HL-60 (cell line): Measurements from ENCODE around the gene NPHP4.

Source experiments
- DNase-seq, 2 experiments: peaks; one replicate each; pipeline ENCODE4 v3.0.0-alpha.2; 2010 to 2020; ENCODE audit warnings: low read depth in 1 of 2, low spot score in 1 of 2
- H3K27ac ChIP-seq: fragments of 250-450 bp; sonication (Bioruptor Pico); replicated peaks from 2 replicates; pipeline ENCODE4 v1.5.1; 2020; ENCODE audit warnings: mild to moderate bottlenecking, moderate library complexity
- H3K27me3 ChIP-seq: fragments of 250-450 bp; sonication (Bioruptor Pico); 2 replicates; pipeline ENCODE4 v1.5.1; 2021; ENCODE audit warnings: mild to moderate bottlenecking, moderate library complexity; ENCODE audit not compliant: insufficient read depth, poor library complexity, severe bottlenecking
- H3K4me3 ChIP-seq: replicated peaks from 2 replicates; pipeline ENCODE4 v1.5.1; 2011; ENCODE audit warnings: mild to moderate bottlenecking, control low read depth, low read length; ENCODE audit not compliant: insufficient read depth
- CTCF ChIP-seq: IDR thresholded peaks from one replicate; pipeline ENCODE4 v1.5.1; 2011; ENCODE audit warnings: low read length, control low read depth, inconsistent platforms; ENCODE audit not compliant: insufficient read depth
- GABPA ChIP-seq: IDR thresholded peaks from 2 replicates; pipeline ENCODE4 v1.6.1; 2012; ENCODE audit warnings: low read depth
- POLR2AphosphoS5 ChIP-seq: IDR thresholded peaks from 2 replicates; pipeline ENCODE4 v1.6.1; 2012; ENCODE audit warnings: low read depth
- REST ChIP-seq: IDR thresholded peaks from 2 replicates; pipeline ENCODE4 v1.6.1; 2012; ENCODE audit warnings: low read depth; ENCODE audit not compliant: insufficient replicate concordance
- SPI1 ChIP-seq: IDR thresholded peaks from 2 replicates; pipeline ENCODE4 v1.6.1; 2012; ENCODE audit warnings: low read depth, mild to moderate bottlenecking, borderline replicate concordance

Gene NPHP4

GRCh38 chr1:5876094-5876650, 116.1 kb downstream of the NPHP4 start:
- no peak for TF ChIP-seq CTCF
- TF ChIP-seq GABPA = no peak
- no peak for TF ChIP-seq SPI1
- no peak for TF ChIP-seq POLR2AphosphoS5
- TF ChIP-seq REST = no peak
- Histone ChIP-seq H3K27me3 (no peaks in the 10 kb centered on the region), H3K4me3 (no peak overlapping the region), H3K27ac (no peak overlapping the region)
- DNase-seq = no peak

- Histone ChIP-seq H3K4me3 (no peak overlapping the region), H3K27ac (no peak overlapping the region), H3K27me3 (no peaks in the 10 kb centered on the region)
- no peak for DNase-seq
- TF ChIP-seq POLR2AphosphoS5 (no peak), REST (no peak), CTCF (no peak), SPI1 (no peak), GABPA (no peak)
Measured at GRCh38 chr1:5875345-5875910, 116.8 kb downstream of the NPHP4 start.

- no peak overlapping the region for H3K4me3 ChIP-seq
- no peak overlapping the region for H3K27ac ChIP-seq
- H3K27me3 ChIP-seq = no peaks in the 10 kb centered on the region
- DNase-seq = no peak
- TF ChIP-seq POLR2AphosphoS5 (no peak), REST (no peak), GABPA (no peak), SPI1 (no peak), CTCF (no peak)
Measured at GRCh38 chr1:5874416-5875110, 117.7 kb downstream of the NPHP4 start.
